Activated B cell treated with CpG ODN at 0.5 μM for 24 hours (primary cell): Measurements from ENCODE around the gene NPHS1. TPM values are rescaled to one million over a fixed set of nuclear protein-coding genes. Genes with fewer than 3 reads are reported as not detected.

Source experiments
- ATAC-seq: fragments of 200-7000 bp; cut with Tn5 transposase; one replicate; pipeline ENCODE4 v1.10.0; 2021; ENCODE audit warnings: low read depth, mild to moderate bottlenecking, moderate library complexity
- CTCF ChIA-PET: fragments of 350-600 bp; sonication (Branson Sonifier 250); formaldehyde crosslinking; loops from one replicate; lab custom pipeline; 2021; ENCODE audit warnings: antibody characterized with exemption; lab: Charles Lee
- POLR2A ChIA-PET: fragments of 350-600 bp; sonication (Branson Sonifier 250); formaldehyde crosslinking; loops from one replicate; lab custom pipeline; 2021; ENCODE audit warnings: antibody characterized with exemption; lab: Charles Lee
- DNase-seq: peaks from one replicate; pipeline ENCODE4 v3.0.0; 2022
- H3K27ac Mint-ChIP-seq: one replicate; pipeline ENCODE4 v1.8.0; 2020; ENCODE audit warnings: mixed read lengths
- H3K27me3 Mint-ChIP-seq: one replicate; pipeline ENCODE4 v1.8.0; 2021; ENCODE audit warnings: mixed read lengths
- H3K36me3 Mint-ChIP-seq: one replicate; pipeline ENCODE4 v1.8.0; 2021; ENCODE audit warnings: low read depth, mixed read lengths
- H3K4me1 Mint-ChIP-seq: one replicate; pipeline ENCODE4 v1.8.0; 2021; ENCODE audit warnings: mixed read lengths
- H3K4me3 Mint-ChIP-seq: one replicate; pipeline ENCODE4 v1.8.0; 2020; ENCODE audit warnings: mild to moderate bottlenecking, mixed read lengths
- H3K9me3 Mint-ChIP-seq: one replicate; pipeline ENCODE4 v1.8.0; 2020; ENCODE audit warnings: mixed read lengths
- intact Hi-C: fragments of 100-400 bp; cut with micrococcal nuclease; formaldehyde crosslinking; loops from one replicate; pipeline ENCODE4 v1.15.1; 2024
- total RNA-seq: library from RNA; stranded (reverse); gene quantifications from 2 replicates; pipeline ENCODE4 v1.2.3, GENCODE V29; 2022
- TF ChIP-seq, protein P1 (sequence below): fragments of 200-600 bp; IDR thresholded peaks from one replicate; pipeline ENCODE4 v1.8.0; 2022; ENCODE audit warnings: antibody characterized with exemption, mild to moderate bottlenecking

Gene NPHS1
- total RNA-seq, 1 donor from 2014 or later: 0.18 TPM

DNA sequence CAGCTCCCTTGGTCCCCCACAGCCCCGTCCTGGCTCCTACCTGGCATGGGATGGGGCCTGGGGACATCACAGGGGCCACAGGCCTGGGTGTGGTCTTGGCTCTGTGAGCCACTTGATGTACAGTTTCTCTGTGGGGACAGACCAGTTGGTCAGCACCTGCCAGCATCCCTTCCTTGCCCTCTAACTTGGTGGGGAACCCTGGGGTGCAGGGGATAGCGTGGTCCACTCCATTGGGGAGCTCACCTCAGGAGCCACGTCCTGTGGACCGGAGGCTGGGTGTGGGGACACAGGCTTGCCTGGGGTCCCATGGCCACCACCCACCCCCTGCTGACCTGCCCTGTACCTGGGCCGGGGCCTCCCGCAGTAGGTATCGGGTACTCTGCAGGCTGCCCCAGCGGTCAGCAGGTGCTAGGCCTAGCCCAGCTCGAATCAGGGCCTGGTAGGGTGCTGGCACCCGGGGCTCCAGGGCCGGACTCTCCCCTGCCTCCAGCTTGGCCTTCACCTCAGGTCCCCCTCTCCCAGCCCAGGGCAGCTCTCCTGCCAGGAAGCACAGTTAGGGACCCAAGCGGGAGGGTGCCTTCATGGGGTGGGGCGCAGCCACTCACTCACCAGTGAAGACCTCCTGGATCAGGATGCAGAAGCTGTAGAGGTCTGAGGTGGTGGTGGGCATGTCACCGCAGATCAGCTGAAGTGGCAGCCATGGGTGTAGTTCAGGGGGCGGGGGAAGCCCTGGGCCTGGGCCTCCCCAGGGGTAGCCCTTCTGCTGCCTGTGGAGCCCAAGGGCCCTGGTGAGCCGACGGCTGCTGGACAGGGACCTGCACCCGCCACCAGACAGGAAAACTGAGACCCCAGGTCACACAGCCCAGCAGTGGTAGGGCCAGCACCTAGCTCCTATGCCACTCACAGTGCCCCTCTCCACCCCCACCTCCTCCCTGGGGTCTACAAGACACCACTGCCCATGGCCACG lies 62.0 kb downstream of the NPHS1 start:
- POLR2A ChIA-PET: no interaction called here
- peaks cover 2% of the 10 kb centered on the region for H3K27me3 Mint-ChIP-seq
- intact Hi-C loops: no loop called here
- H3K9me3 Mint-ChIP-seq: no peaks in the 10 kb centered on the region
- DNase-seq (no peak), ATAC-seq (no peak)
- TF ChIP-seq, protein P1, sequence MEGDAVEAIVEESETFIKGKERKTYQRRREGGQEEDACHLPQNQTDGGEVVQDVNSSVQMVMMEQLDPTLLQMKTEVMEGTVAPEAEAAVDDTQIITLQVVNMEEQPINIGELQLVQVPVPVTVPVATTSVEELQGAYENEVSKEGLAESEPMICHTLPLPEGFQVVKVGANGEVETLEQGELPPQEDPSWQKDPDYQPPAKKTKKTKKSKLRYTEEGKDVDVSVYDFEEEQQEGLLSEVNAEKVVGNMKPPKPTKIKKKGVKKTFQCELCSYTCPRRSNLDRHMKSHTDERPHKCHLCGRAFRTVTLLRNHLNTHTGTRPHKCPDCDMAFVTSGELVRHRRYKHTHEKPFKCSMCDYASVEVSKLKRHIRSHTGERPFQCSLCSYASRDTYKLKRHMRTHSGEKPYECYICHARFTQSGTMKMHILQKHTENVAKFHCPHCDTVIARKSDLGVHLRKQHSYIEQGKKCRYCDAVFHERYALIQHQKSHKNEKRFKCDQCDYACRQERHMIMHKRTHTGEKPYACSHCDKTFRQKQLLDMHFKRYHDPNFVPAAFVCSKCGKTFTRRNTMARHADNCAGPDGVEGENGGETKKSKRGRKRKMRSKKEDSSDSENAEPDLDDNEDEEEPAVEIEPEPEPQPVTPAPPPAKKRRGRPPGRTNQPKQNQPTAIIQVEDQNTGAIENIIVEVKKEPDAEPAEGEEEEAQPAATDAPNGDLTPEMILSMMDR: no peak
- no peak overlapping the region for H3K4me3 Mint-ChIP-seq
- no peaks in the 10 kb centered on the region for H3K4me1 Mint-ChIP-seq
- H3K36me3 Mint-ChIP-seq: no peaks in the 10 kb centered on the region
- H3K27ac Mint-ChIP-seq: no peak overlapping the region
- CTCF ChIA-PET: no interaction called here

DNA sequence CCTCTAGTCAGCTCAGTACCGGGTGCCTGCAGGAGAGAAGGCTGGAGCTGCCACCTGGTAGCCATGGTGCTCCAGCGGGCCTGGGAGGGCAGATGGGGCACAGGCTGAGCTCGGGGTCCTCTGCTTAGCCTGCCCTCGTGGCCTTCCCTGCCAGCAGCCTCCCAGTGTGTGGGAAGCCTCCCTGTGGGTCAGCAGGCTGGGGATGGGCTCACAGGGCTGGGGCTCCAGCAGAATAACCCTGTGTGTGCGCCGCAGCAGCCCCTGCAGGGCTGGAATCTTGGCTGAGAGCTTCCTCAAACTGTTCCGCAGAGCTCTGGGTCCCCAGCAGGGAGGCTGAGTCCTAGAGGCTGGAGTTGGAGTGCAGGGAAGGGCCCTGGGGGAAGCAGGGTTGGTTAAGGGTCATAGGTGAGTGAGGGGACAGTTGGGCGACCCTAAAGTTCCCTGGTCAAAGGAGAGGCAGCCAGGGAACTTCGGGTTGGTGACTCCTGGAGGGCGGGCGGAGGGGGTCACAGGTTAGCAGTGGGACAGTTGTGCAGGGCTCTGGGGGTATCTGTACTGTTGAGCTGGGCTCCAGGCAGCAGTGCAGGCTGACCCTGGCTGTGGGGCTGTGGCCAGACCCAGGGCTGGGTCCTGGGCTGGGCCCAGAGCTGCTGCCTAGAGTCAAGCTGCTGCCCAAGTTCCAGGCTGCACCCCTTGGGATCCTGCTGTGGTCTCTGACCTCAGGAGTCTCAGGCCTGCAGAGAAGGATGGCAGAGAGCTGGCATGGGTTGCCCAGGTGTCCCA lies 62.9 kb downstream of the NPHS1 start:
- no peak for DNase-seq
- Mint-ChIP-seq H3K36me3 (no peaks in the 10 kb centered on the region), H3K4me3 (no peak overlapping the region), H3K27ac (no peak overlapping the region), H3K4me1 (no peaks in the 10 kb centered on the region), H3K27me3 (no peaks in the 10 kb centered on the region), H3K9me3 (no peaks in the 10 kb centered on the region)
- ChIA-PET POLR2A (no interaction called here), CTCF (no interaction called here)
- TF ChIP-seq, protein P1: no peak
- intact Hi-C loops: no loop called here
- no peak for ATAC-seq

DNA sequence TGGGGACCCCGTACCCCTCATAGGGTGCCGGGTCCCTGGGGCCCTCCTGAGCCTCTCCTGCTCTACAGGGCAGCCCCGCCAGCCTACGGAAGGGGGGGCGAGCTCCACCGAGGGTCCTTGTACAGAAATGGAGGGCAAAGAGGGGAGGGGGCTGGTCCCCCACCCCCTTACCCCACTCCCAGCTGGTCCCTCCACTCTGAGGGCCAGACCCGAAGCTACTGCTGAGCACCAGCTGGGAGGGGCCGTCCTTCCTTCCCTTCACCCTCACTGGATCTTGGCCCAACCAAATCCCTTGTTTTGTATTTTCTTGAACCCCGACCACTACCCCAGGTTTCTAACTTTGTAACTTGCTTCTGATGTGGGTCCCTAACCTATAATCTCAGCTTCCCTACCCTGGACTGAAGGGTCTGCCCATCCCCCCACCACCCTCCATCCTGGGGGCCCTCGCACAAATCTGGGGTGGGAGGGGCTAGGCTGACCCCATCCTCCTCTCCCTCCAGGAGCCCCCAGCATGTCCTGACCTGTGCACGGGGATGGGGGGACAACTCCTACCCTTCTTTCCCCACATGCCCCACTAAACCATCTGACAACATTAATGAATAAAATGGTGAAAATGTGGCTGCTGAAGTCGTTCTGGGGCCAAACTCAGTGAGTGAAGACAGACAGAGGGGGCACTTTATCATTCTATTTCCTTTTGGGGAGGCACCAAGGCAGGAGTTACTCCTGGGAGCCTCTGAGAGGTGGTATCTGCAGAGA lies 63.9 kb downstream of the NPHS1 start:
- Mint-ChIP-seq H3K9me3 (no peaks in the 10 kb centered on the region), H3K4me1 (no peaks in the 10 kb centered on the region), H3K4me3 (no peak overlapping the region), H3K36me3 (no peaks in the 10 kb centered on the region), H3K27me3 (no peaks in the 10 kb centered on the region), H3K27ac (no peak overlapping the region)
- DNase-seq (no peak), ATAC-seq (no peak)
- ChIA-PET CTCF (no interaction called here), POLR2A (interaction anchor here (0.7 kb wide), 1 partner anchor 11 kb away, joined by 3 read pairs; no protein-coding TSS in a partner anchor)
- TF ChIP-seq, protein P1: no peak
- intact Hi-C loops: no loop called here

DNA sequence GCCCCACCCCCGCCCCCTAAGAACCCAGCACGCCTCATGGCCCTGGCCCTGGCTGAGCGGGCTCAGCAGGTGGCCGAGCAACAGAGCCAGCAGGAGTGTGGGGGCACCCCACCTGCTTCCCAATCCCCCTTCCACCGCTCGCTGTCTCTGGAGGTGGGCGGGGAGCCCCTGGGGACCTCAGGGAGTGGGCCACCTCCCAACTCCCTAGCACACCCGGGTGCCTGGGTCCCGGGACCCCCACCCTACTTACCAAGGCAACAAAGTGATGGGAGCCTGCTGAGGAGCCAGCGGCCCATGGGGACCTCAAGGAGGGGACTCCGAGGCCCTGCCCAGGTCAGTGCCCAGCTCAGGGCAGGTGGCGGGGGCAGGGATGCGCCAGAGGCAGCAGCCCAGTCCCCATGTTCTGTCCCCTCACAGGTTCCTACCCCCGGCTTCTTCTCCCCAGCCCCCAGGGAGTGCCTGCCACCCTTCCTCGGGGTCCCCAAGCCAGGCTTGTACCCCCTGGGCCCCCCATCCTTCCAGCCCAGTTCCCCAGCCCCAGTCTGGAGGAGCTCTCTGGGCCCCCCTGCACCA lies 65.0 kb downstream of the NPHS1 start:
- TF ChIP-seq, protein P1: no peak
- DNase-seq: no peak
- intact Hi-C loops: no loop called here
- CTCF ChIA-PET: no interaction called here
- Mint-ChIP-seq H3K4me3 (no peak overlapping the region), H3K4me1 (no peaks in the 10 kb centered on the region), H3K27me3 (no peaks in the 10 kb centered on the region), H3K9me3 (no peaks in the 10 kb centered on the region), H3K27ac (no peak overlapping the region), H3K36me3 (peaks cover under 1% of the 10 kb centered on the region)
- no peak for ATAC-seq
- POLR2A ChIA-PET: no interaction called here
